SK-N-SH (cell line): ENCODE results near the gene RAPGEF2. TPM values are rescaled to one million over a fixed set of nuclear protein-coding genes. Genes with fewer than 3 reads are reported as not detected.
"Not testable (repeated sequence)": the region's sequence is repeated elsewhere in the genome, so short reads cannot be mapped to it uniquely, and the experiment has no call there.

ENCODE experiments used
- CTCF ChIA-PET: fragments of 300-600, 350-600 bp; formaldehyde crosslinking; extraction: SDS; loops from one replicate; lab custom pipeline; 2021; lab: Yijun Ruan, JAX
- POLR2A ChIA-PET: fragments of 350-600 bp; sonication (Branson Sonifier 250); formaldehyde crosslinking; extraction: SDS; loops from one replicate; lab custom pipeline; 2020; ENCODE audit warnings: antibody characterized with exemption, inconsistent platforms; lab: Yijun Ruan, JAX
- DNase-seq: peaks from one replicate; pipeline ENCODE4 v3.0.0; 2012
- H2AFZ ChIP-seq: fragments of 200-600 bp; sonication (generic); 2 replicates; pipeline ENCODE4 v1.8.1; 2016; ENCODE audit warnings: antibody characterized with exemption, mild to moderate bottlenecking, low read depth
- H3F3A ChIP-seq: fragments of 200-600 bp; sonication (generic); replicated peaks from 2 replicates; pipeline ENCODE3; 2016; ENCODE audit warnings: antibody characterized with exemption, mild to moderate bottlenecking; ENCODE audit not compliant: insufficient read depth
- H3K27ac ChIP-seq, 2 experiments: fragments of 200-500 bp in 1 of 2; fragments of 200-600 bp in 1 of 2; sonication (Bioruptor generic) in 1 of 2; sonication (generic), shearing (Covaris generic) in 1 of 2; 2 replicates each; pipeline versions ENCODE4 v1.5.1 to v1.6.1; 2014 to 2016; ENCODE audit warnings: low read depth in 2 of 2, inconsistent platforms in 1 of 2, low read length in 1 of 2, mild to moderate bottlenecking in 1 of 2, mixed read lengths in 1 of 2
- H3K27me3 ChIP-seq: fragments of 200-600 bp; sonication (generic), shearing (Covaris generic); 2 replicates; pipeline ENCODE4 v1.6.1; 2016; ENCODE audit warnings: mixed run types; ENCODE audit not compliant: insufficient read depth
- H3K36me3 ChIP-seq, 2 experiments: fragments of 200-500 bp in 1 of 2; fragments of 200-600 bp in 1 of 2; sonication (Bioruptor generic) in 1 of 2; sonication (generic) in 1 of 2; replicated peaks in 1 of 2; 2 replicates each; pipeline versions ENCODE3 to v1.5.1; 2014 to 2016; ENCODE audit warnings: low read length in 1 of 2, mild to moderate bottlenecking in 1 of 2; ENCODE audit not compliant: insufficient read depth in 2 of 2, control insufficient read depth in 1 of 2
- H3K4me1 ChIP-seq, 2 experiments: fragments of 200-500 bp in 1 of 2; fragments of 200-600 bp in 1 of 2; sonication (Bioruptor generic) in 1 of 2; sonication (generic), shearing (Covaris generic) in 1 of 2; 2 replicates each; pipeline versions ENCODE4 v1.5.1 to v1.6.1; 2014 to 2016; ENCODE audit warnings: low read depth in 1 of 2, low read length in 1 of 2, mixed run types in 1 of 2; ENCODE audit not compliant: insufficient read depth in 2 of 2, control insufficient read depth in 1 of 2
- H3K4me2 ChIP-seq: fragments of 200-600 bp; sonication (generic), shearing (Covaris generic); 2 replicates; pipeline ENCODE4 v1.6.1; 2017; ENCODE audit warnings: mixed run types
- H3K4me3 ChIP-seq, 2 experiments: fragments of 200-500 bp in 1 of 2; fragments of 200-600 bp in 1 of 2; sonication (Bioruptor generic) in 1 of 2; sonication (generic), shearing (Covaris generic) in 1 of 2; 2 replicates each; pipeline versions ENCODE4 v1.5.1 to v1.8.1; 2014 to 2016; ENCODE audit warnings: low read depth in 2 of 2, inconsistent platforms in 1 of 2, low read length in 1 of 2, mild to moderate bottlenecking in 1 of 2, mixed read lengths in 1 of 2, moderate library complexity in 1 of 2
- H3K79me2 ChIP-seq: fragments of 200-600 bp; sonication (generic); 2 replicates; pipeline ENCODE4 v1.8.1; 2017; ENCODE audit warnings: mild to moderate bottlenecking; ENCODE audit not compliant: insufficient read depth
- H3K9ac ChIP-seq: fragments of 200-600 bp; sonication (generic); 2 replicates; pipeline ENCODE4 v1.6.1; 2017; ENCODE audit warnings: mixed run types
- H3K9me2 ChIP-seq: fragments of 200-600 bp; sonication (generic); 2 replicates; pipeline ENCODE4 v1.6.1; 2017; ENCODE audit warnings: mixed run types
- H3K9me3 ChIP-seq: fragments of 200-600 bp; sonication (generic); 2 replicates; pipeline ENCODE4 v1.6.1; 2017; ENCODE audit warnings: mixed run types, mild to moderate bottlenecking, moderate library complexity
- H4K20me1 ChIP-seq: fragments of 200-600 bp; sonication (generic); 2 replicates; pipeline ENCODE4 v1.6.1; 2017; ENCODE audit warnings: mild to moderate bottlenecking, mixed run types; ENCODE audit not compliant: insufficient read depth
- ELF1 ChIP-seq: IDR thresholded peaks from 2 replicates; pipeline ENCODE4 v1.4.0; 2012
- MAX ChIP-seq: IDR thresholded peaks from 2 replicates; pipeline ENCODE4 v1.4.0; 2012; ENCODE audit warnings: low read depth
- SMC3 ChIP-seq: IDR thresholded peaks from 2 replicates; pipeline ENCODE4 v1.6.1; 2012; ENCODE audit warnings: low read depth, low read length, improper control_type of control experiment
- WGBS: methylation state at CpG from one replicate; pipeline ENCODE4 v1.1.6; 2017; ENCODE audit warnings: low lambda C conversion rate; 5-methylcytosine and 5-hydroxymethylcytosine counted together
- polyA plus RNA-seq, 3 experiments: library from polyadenylated mRNA; depleted of rRNA; stranded (reverse); fragments of >200 nt; gene quantifications; 2 replicates each; pipeline ENCODE4 v1.2.3, GENCODE V29; 2012

Gene RAPGEF2
- polyA plus RNA-seq, 1 of the 3 experiments (the other 2 are of a cell fraction) = 19.2 TPM

- no peak for DNase-seq
- Histone ChIP-seq H3K9me2 (no peaks in the 10 kb centered on the region), H3K9ac (no peak overlapping the region), H3K4me2 (no peak overlapping the region), H4K20me1 (peaks cover 22% of the 10 kb centered on the region), H3K36me3 (no peaks in the 10 kb centered on the region), H3K4me3 (no peak overlapping the region), H3K27ac (no peak overlapping the region), H2AFZ (no peak overlapping the region), H3K27me3 (no peaks in the 10 kb centered on the region), H3F3A (peaks cover 15% of the 10 kb centered on the region), H3K4me1 (peaks cover 6 to 32% of the 10 kb centered on the region in 2 experiments), H3K9me3 (no peaks in the 10 kb centered on the region), H3K79me2 (peaks cover 90% of the 10 kb centered on the region)
- ChIA-PET CTCF (interaction anchor here (0.7 to 0.9 kb wide), 2 partner anchors 24 to 322 kb away, joined by 3 to 4 read pairs; no protein-coding TSS in a partner anchor), POLR2A (interaction anchor here (0.6 kb wide), 1 partner anchor 238 kb away, joined by 9 read pairs; no protein-coding TSS in a partner anchor)
- 96% methylated on average over 3 of the region's 3 CpGs for WGBS
- TF ChIP-seq MAX = no peak
These were observed 76.4 kb downstream of the RAPGEF2 start for GRCh38 chr4:159178979-159179969.

- H3K4me2 ChIP-seq, H3K9me2 ChIP-seq, H3K4me3 ChIP-seq, H3K27ac ChIP-seq, DNase-seq, H3K9ac ChIP-seq, POLR2A ChIA-PET, H3K27me3 ChIP-seq, H3F3A ChIP-seq, H2AFZ ChIP-seq, H3K4me1 ChIP-seq, H3K9me3 ChIP-seq: not testable (repeated sequence)
- H3K79me2 ChIP-seq = peaks cover 71% of the 10 kb centered on the region
- WGBS = 95% methylated on average over 4 of the region's 4 CpGs
- H3K36me3 ChIP-seq = peaks cover 0 to 17% of the 10 kb centered on the region in 2 experiments
- peaks cover 13% of the 10 kb centered on the region; the same call in 1 of the 2 replicates for H4K20me1 ChIP-seq
- CTCF ChIA-PET = interaction anchor here (0.7 to 2.3 kb wide), 2 partner anchors 332 to 924 kb away, joined by 3 to 7 read pairs; no protein-coding TSS in a partner anchor
These were observed 81.2 kb downstream of the RAPGEF2 start for GRCh38 chr4:159183885-159184605.

- H3K9me2 ChIP-seq = no peaks in the 10 kb centered on the region
- peaks cover 6% of the 10 kb centered on the region; the same call in 1 of the 2 replicates for H4K20me1 ChIP-seq
- no peak overlapping the region for H3K9ac ChIP-seq
- 96% methylated on average over 1 of the region's 1 CpG for WGBS
- no peaks in the 10 kb centered on the region for H3K9me3 ChIP-seq
- no peaks in the 10 kb centered on the region for H3K27me3 ChIP-seq
- no peak for DNase-seq
- H3K27ac ChIP-seq = no peak overlapping the region
- POLR2A ChIA-PET = no interaction called here
- TF ChIP-seq SMC3 (no peak), ELF1 (no peak)
- no peak overlapping the region for H3K4me2 ChIP-seq
- H3K4me1 ChIP-seq = no peaks in the 10 kb centered on the region
- CTCF ChIA-PET = interaction anchor here (0.8 to 1.3 kb wide), 2 partner anchors 17 to 18 kb away, joined by 4 to 5 read pairs; no protein-coding TSS in a partner anchor
- H3K36me3 ChIP-seq = peaks cover 0 to 24% of the 10 kb centered on the region in 2 experiments
- no peak overlapping the region for H3K4me3 ChIP-seq
- H3F3A ChIP-seq = peaks cover 3% of the 10 kb centered on the region
- no peak overlapping the region for H2AFZ ChIP-seq
- peaks cover 65% of the 10 kb centered on the region for H3K79me2 ChIP-seq
These were observed 82.7 kb downstream of the RAPGEF2 start for GRCh38 chr4:159185591-159186023.
